Thyroid gland (tissue), 4 donors: Measurements from ENCODE around the gene INPP4B.

Experiments
- POLR2A ChIP-seq, 2 donors: fragments of 450-650 bp; IDR thresholded peaks; one replicate each; pipeline ENCODE4 v1.6.1; 2017; ENCODE audit warnings: antibody characterized with exemption in 2 of 2, mild to moderate bottlenecking in 2 of 2, moderate library complexity in 1 of 2
- TF ChIP-seq, protein P1 (sequence below), 6 experiments: fragments of 200-600 bp in 3 of 6; fragments of 450-650 bp in 3 of 6; sonication (generic) in 3 of 6; IDR thresholded peaks; one replicate each; pipeline ENCODE4 v1.5.1; 2016 to 2019; ENCODE audit warnings: antibody characterized with exemption in 6 of 6, mild to moderate bottlenecking in 2 of 6, inconsistent platforms in 1 of 6, moderate library complexity in 1 of 6

- TF ChIP-seq, protein P1, sequence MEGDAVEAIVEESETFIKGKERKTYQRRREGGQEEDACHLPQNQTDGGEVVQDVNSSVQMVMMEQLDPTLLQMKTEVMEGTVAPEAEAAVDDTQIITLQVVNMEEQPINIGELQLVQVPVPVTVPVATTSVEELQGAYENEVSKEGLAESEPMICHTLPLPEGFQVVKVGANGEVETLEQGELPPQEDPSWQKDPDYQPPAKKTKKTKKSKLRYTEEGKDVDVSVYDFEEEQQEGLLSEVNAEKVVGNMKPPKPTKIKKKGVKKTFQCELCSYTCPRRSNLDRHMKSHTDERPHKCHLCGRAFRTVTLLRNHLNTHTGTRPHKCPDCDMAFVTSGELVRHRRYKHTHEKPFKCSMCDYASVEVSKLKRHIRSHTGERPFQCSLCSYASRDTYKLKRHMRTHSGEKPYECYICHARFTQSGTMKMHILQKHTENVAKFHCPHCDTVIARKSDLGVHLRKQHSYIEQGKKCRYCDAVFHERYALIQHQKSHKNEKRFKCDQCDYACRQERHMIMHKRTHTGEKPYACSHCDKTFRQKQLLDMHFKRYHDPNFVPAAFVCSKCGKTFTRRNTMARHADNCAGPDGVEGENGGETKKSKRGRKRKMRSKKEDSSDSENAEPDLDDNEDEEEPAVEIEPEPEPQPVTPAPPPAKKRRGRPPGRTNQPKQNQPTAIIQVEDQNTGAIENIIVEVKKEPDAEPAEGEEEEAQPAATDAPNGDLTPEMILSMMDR (IDR thresholded peaks at IDR 0.05) = no peak
- no peak for TF ChIP-seq POLR2A (IDR thresholded peaks at IDR 0.05)
Observed at GRCh38 chr4:142519342-142519741, 326.8 kb downstream of the INPP4B start.
